Transverse colon (tissue), 4 donors: ENCODE data around the gene DNM1.

Source experiments
- CTCF ChIP-seq, 5 experiments: fragments of 200-600 bp in 3 of 5; fragments of 450-650 bp in 2 of 5; sonication (generic) in 3 of 5; IDR thresholded peaks; 1 replicate in 2 of 5; 2 replicates in 3 of 5; pipeline ENCODE4 v1.5.1; 2016 to 2017; ENCODE audit warnings: antibody characterized with exemption in 5 of 5, inconsistent platforms in 3 of 5, mild to moderate bottlenecking in 2 of 5, moderate library complexity in 1 of 5
- POLR2A ChIP-seq: fragments of 450-650 bp; IDR thresholded peaks from one replicate; pipeline ENCODE4 v1.6.1; 2016; ENCODE audit warnings: antibody characterized with exemption, mild to moderate bottlenecking, moderate library complexity
- POLR2AphosphoS5 ChIP-seq, 3 donors: sonication (generic); formaldehyde crosslinking; IDR thresholded peaks; one replicate each; pipeline ENCODE4 v1.6.1; 2016; ENCODE audit warnings: antibody characterized with exemption in 3 of 3

GRCh38 chr9:128266868-128267590 is 63.9 kb downstream of the DNM1 start:
- no peak for TF ChIP-seq CTCF (IDR thresholded peaks at IDR 0.05)
- no peak for TF ChIP-seq POLR2AphosphoS5 (IDR thresholded peaks at IDR 0.05)
- no peak for TF ChIP-seq POLR2A
